Mucosa of stomach (tissue), 1 donor: ENCODE measurements around the gene DMWD.

ENCODE experiments used
- H3K27me3 ChIP-seq: one replicate; pipeline ENCODE4 v1.7.0; 2013; ENCODE audit warnings: mild to moderate bottlenecking, low read length; ENCODE audit not compliant: control insufficient read depth, insufficient read depth
- H3K36me3 ChIP-seq: one replicate; pipeline ENCODE4 v1.7.0; 2013; ENCODE audit warnings: low read length; ENCODE audit not compliant: control insufficient read depth, insufficient read depth
- H3K4me1 ChIP-seq: one replicate; pipeline ENCODE4 v1.7.0; 2013; ENCODE audit warnings: mild to moderate bottlenecking, low read length; ENCODE audit not compliant: control insufficient read depth, insufficient read depth
- H3K4me3 ChIP-seq: one replicate; pipeline ENCODE4 v1.7.0; 2013; ENCODE audit warnings: low read length
- H3K9ac ChIP-seq: one replicate; pipeline ENCODE4 v1.7.0; 2013; ENCODE audit warnings: mild to moderate bottlenecking, low read length, moderate library complexity
- H3K9me3 ChIP-seq: one replicate; pipeline ENCODE4 v1.7.0; 2013; ENCODE audit warnings: mild to moderate bottlenecking, low read length, moderate library complexity; ENCODE audit not compliant: control insufficient read depth
- donor health status: Pancreatic carcinoma.

DMWD gene

DNA sequence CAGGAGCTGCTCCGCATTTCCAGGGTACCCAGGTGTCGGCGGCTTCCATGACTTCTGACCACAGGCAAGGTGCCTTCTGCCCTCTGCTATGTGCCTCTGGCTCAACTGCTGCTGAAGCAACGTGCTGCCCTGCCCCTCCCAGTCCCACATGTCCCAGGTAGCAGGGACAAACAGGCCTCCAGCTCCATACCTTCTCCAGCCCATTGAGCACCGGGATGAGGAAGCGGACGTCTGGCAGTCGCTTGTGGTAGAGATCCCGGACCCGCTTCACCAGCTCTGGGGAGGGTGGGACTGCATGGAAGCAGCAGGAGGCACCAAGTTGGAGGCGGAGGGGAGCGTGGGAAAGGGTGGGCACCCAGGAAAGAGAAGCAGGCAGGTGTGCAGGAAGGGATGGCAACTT is 30.5 kb upstream of the DMWD start:
- Histone ChIP-seq H3K36me3 (peaks cover 11% of the 10 kb centered on the region), H3K27me3 (no peaks in the 10 kb centered on the region), H3K4me3 (no peak overlapping the region), H3K4me1 (peaks cover 11% of the 10 kb centered on the region), H3K9me3 (no peaks in the 10 kb centered on the region), H3K9ac (no peak overlapping the region)

DNA sequence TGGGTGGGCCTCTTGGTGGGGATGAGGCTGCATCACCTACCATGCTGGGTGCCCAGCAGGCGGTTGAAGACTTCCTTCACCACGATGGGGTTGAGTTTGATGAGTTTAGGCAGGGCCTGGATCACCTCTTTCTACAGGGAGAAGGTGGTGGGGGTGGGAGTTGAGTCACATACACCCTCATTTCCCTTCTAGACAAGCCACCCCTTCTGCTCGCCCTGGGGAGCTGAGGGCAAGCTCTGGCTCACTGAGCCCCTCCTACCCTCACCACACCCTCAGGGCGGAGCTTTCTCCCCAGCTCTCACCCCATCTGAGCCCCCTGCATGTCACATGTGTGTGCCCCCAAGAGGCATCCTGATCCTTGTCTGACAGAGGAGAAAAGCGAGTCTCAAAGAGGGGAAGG is 30.1 kb upstream of the DMWD start:
- no peak overlapping the region for H3K4me3 ChIP-seq
- H3K27me3 ChIP-seq, result no peaks in the 10 kb centered on the region
- H3K9ac ChIP-seq, result no peak overlapping the region
- peaks cover 11% of the 10 kb centered on the region for H3K4me1 ChIP-seq
- H3K9me3 ChIP-seq, result no peaks in the 10 kb centered on the region
- peaks cover 11% of the 10 kb centered on the region for H3K36me3 ChIP-seq

DNA sequence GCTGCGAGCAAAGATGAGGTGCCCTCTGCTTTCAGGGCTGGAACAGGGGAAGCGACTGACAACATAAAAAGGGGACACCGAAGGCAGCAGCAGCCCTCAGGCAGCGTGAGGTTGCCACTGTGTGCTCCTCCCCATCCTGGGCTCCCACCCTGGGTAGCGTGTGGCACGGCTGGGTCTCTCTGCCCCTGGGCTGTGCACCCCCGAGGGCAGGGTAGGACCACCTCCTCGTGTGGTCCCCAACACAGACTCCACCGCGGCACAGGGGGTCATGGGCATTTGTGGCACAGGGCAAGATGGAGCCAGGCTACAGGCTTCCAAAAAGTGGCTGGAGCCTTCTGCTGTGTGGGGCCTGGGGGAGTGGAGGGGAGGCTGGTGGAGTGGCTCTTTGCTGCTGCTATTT is 28.9 kb upstream of the DMWD start:
- Histone ChIP-seq H3K9me3 (no peaks in the 10 kb centered on the region), H3K4me1 (peaks cover 11% of the 10 kb centered on the region), H3K4me3 (no peak overlapping the region), H3K9ac (no peak overlapping the region), H3K36me3 (peaks cover 11% of the 10 kb centered on the region), H3K27me3 (no peaks in the 10 kb centered on the region)

DNA sequence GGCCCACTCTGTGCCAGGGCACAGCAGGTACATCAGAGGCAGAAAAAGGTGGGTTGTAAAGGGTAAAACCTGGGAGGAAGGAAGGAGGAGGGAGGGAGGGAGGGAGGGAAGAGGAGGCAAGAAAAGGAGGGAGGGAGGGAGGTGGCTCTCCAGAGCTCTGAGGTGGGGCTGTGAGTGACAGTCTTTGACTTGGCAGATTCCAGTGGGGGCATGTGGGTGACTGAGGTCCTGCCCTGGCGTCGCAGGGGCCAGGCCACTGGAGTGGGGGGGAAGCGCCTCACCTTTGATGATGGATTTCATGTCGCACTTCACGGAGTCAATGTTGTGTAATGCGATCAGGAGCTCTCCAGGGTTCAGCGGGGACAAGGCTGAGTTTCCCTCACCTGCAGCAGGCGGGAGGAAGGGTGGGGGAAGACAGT is 28.5 kb upstream of the DMWD start:
- H3K4me3 ChIP-seq, result no peak overlapping the region
- H3K36me3 ChIP-seq, result peaks cover 11% of the 10 kb centered on the region
- peaks cover 11% of the 10 kb centered on the region for H3K4me1 ChIP-seq
- H3K9ac ChIP-seq, result no peak overlapping the region
- H3K9me3 ChIP-seq, result no peaks in the 10 kb centered on the region
- no peaks in the 10 kb centered on the region for H3K27me3 ChIP-seq

DNA sequence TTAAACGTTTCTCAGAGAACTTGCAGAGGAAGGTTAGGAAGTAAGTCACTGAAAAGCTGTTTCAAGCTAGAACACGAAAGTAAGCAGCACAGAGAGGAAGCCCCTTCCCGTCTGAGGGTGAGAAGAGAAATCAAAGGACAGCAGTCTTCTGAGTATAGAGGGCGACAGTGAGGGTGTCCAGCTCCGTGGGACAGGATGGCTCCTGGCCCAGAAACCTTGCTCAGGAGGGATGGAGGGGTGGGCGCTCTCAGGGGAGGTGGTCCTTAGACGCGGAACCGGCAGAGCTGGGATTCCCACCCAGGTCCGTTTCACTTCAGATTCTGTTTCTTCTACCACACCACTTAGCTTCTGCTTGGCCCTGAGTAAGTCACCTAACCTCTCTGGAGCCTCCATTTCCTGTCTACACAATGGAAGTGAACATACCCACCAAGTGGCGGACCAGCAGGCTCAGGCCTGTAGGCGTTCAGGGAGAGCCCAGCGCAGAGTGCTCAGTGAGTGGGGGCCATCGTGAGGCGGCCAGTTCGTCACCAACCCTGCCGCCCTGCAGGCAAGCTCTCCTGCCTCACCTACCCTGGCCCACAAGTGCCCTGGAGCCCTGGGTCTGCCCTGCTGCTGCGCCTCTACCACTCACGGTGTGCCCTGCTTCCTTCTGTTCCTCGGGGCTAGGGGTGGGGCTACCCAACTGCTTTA is 27.9 kb upstream of the DMWD start:
- Histone ChIP-seq H3K4me3 (no peak overlapping the region), H3K4me1 (peaks cover 11% of the 10 kb centered on the region), H3K36me3 (peaks cover 11% of the 10 kb centered on the region), H3K9ac (no peak overlapping the region), H3K27me3 (no peaks in the 10 kb centered on the region), H3K9me3 (no peaks in the 10 kb centered on the region)

DNA sequence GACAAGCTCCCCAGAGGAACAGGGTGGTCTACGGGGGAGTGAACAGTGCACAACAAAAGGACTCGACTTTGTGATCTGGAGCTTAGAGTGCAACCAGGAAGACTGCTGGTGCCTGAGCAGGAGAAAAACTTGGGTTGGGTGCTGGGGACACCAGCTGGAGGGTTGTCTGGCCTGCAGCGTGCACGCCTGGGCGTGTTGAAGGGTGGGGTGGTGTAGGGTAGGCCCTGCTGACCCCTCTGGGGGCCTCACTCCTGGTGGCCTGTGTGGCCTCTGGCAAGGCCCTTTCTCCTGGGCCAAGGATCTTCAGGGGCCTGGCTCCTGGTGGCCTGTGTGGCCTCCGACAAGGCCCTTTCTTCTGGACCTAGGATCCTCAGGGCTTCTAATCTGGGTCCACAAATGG is 27.1 kb upstream of the DMWD start:
- H3K9me3 ChIP-seq, result no peaks in the 10 kb centered on the region
- no peak overlapping the region for H3K4me3 ChIP-seq
- no peaks in the 10 kb centered on the region for H3K27me3 ChIP-seq
- peaks cover 11% of the 10 kb centered on the region for H3K36me3 ChIP-seq
- no peak overlapping the region for H3K9ac ChIP-seq
- H3K4me1 ChIP-seq, result peaks cover 8% of the 10 kb centered on the region

DNA sequence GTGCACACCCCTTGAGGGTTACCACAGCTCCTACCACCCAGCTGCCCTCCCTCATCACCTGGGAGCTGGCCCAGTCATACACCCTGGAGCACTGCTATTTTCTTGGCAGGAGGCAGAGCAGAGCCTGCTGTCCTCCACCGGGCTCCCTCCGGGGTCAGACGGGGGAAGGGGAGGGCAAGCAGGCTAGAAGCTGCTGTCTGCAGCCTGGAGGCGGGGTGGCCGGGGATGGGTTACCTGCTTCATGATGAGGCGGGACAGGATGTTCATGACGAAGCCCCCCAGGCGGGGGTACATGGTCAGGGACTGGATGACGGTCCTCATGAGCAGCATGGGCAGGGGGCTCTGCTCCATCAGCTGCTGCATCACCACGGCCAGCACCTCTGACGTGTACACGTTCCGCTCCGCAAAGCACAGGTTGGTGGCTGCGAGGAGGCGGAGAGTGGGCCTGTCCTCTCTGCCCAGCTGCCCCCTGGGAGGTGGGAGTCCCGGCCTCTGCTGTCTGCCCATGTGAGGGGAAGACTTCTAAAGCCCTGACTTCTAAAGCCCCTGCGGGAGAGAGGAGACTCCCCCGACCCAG is 25.2 kb upstream of the DMWD start:
- no peaks in the 10 kb centered on the region for H3K27me3 ChIP-seq
- no peak overlapping the region for H3K4me3 ChIP-seq
- no peaks in the 10 kb centered on the region for H3K9me3 ChIP-seq
- H3K4me1 ChIP-seq, result no peaks in the 10 kb centered on the region
- H3K36me3 ChIP-seq, result peaks cover 5% of the 10 kb centered on the region
- H3K9ac ChIP-seq, result no peak overlapping the region

DNA sequence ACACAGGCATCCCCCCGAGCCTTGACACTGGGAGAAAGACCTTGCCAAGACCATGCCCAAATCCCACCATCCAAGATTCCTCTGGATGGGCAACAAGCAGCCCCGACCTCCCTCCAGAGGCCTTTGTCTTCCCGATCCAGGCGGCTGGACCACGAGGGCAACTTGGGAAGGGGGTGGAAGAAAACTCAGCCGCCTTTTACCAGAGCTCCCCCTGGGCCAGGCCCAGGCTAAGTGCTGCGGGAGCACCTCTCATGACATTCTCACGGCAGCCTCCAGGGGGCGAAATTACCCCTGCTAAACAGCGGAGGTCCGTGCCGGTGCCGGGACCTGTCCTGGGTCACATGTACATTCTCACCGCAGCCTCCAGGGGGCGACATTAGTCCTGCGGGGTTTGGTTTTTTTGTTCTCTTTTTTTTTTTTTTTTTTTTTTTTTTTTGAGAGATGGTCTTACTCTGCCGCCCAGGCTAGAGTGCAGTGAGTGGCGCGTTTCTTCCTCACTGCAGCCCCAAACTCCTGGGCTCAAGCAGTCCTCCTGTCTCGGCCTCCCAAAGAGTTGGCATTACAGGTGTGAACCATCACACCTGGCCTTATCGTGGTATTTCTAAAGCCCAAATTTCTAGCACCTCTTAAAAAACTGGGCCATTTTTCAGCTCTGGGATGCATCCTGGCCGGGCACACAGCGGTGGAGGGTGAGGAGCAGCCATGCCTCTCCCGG is 24.5 kb upstream of the DMWD start:
- Histone ChIP-seq H3K4me1 (no peaks in the 10 kb centered on the region), H3K36me3 (peaks cover 5% of the 10 kb centered on the region), H3K9me3 (no peaks in the 10 kb centered on the region), H3K9ac (no peak overlapping the region), H3K4me3 (no peak overlapping the region), H3K27me3 (no peaks in the 10 kb centered on the region)

DNA sequence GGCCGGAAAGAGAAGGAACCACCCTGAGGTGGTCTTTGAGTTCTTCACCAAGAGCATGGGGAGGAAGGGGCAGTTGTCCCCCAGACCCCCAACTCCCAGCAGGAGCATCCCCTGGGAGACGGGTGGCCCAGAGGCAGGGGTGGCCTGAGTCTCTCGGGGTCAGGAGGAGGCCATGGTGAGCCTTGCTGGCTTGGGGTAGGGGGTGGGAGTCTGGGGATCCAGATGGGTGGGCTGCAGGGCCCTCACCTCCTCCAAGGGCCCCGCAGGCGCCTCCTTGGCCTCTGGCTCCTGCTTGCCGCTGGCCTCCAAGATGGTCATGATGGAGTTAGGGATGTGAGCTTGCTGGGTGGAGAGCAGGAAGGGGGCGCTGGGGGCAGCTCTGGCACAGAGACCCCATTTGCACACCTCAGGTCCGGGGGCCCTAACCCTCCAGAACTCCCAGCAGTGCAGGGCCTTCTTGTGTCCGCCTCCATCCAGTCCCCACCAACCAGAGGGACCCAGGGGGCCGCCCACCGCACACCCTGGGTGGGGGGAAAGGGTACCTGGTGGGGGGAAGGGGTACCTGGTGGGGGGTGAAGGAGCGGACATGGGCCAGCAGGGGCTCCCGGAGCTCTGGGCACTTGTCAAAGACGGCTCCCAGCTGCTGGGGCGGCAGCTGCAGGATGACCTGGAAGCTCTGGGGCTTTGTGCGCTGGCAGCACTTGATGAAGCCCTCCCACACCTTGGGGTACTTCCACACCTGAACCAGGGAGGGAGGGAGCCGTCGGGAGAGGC is 23.8 kb upstream of the DMWD start:
- no peaks in the 10 kb centered on the region for H3K9me3 ChIP-seq
- peaks cover 2% of the 10 kb centered on the region for H3K36me3 ChIP-seq
- no peaks in the 10 kb centered on the region for H3K27me3 ChIP-seq
- no peaks in the 10 kb centered on the region for H3K4me1 ChIP-seq
- H3K4me3 ChIP-seq, result no peak overlapping the region
- peak overlapping the region; percentile 8 for H3K9ac ChIP-seq

DNA sequence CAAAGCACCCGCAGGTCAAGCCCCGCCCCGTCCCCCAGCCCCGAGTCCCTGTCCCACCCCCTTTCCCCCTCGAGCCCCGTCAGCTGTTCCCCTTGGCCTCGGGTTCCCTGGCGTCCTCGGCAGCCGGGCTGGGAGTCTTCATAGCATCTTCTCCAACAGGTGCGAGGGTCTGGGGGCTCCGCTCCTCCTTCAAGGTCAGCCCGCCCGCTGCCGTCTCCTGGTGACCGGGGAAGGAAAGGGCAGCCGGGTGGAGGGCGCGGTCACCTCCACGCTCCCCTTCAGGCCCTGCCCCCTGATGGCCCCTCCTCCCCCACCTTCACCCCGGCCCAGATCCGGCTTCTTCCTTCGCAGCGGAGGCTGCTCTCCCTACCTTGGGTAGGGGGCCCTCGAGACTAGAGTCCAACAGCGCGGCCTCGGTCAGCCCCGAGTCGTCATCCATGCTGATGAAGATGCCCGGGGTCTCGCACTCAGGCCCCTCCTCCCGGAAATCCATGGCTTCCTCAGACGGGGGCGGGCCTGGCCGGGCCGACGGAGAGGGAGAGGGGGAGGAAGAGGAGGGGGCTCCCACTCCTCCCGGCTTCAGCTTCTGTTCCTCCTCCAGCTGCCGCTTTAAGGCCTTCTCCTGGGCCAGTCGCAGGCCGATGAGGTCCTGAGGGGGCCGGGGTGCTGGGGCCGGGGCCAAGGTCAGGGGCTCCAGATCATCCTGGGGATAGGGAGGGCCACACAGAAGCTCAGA is 23.0 kb upstream of the DMWD start:
- peak overlapping the region; percentile 8 for H3K9ac ChIP-seq
- no peaks in the 10 kb centered on the region for H3K36me3 ChIP-seq
- H3K4me3 ChIP-seq, result no peak overlapping the region
- no peaks in the 10 kb centered on the region for H3K27me3 ChIP-seq
- H3K4me1 ChIP-seq, result no peaks in the 10 kb centered on the region
- H3K9me3 ChIP-seq, result no peaks in the 10 kb centered on the region

DNA sequence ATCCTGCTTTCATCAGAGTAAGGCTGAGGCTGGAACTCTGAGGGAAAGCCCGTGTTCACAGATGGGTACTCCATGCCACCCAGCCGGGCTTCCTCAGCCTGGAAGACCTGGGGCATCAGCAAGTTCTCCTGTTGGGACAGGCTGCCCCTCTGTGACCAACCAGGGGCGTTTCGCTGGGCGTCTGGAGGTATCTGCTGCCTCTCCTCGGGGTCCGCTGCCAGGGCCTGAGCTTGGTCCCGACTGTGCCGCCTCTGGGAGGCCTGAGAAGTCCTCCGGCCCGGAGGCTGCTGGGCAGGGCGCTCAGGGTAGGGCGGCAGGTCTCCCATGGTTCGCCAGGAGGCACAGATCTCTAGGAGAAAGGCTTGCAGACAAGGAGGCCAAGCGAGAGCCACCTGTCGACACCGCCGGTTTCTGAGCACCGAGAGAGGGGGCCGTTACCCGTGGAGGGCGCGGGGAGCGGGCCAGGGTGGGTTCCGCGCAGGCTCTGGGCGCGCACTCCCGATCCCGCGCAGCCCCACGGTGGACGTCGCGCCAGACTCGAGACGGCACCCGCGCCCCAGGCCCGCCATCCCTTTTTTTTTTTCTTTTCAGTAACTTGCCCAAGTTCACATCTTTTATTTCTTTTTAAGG is 22.3 kb upstream of the DMWD start, which contains the start of gene RSPH6A:
Gene RSPH6A, minus strand, starts transcription at position 458 of the 630 bp plus-strand sequence. Its CDS starts 132 bp downstream, at position 326.
- no peak within 1 kb of the TSS for H3K4me3 ChIP-seq
- H3K36me3 ChIP-seq, result no peaks in the 10 kb centered on the region
- no peaks in the 10 kb centered on the region for H3K9me3 ChIP-seq
- H3K9ac ChIP-seq, result peak within 1 kb of the TSS; percentile 8
- H3K27me3 ChIP-seq, result no peaks in the 10 kb centered on the region
- H3K4me1 ChIP-seq, result no peaks in the 10 kb centered on the region
